Neuronal stem cell (in vitro differentiated cells): ENCODE measurements around the gene PTPRR.

Source experiments
- DNase-seq: peaks from one replicate; pipeline ENCODE4 v3.0.0-alpha.2; 2013; ENCODE audit warnings: low spot score
- H2AFZ ChIP-seq: one replicate; pipeline ENCODE4 v1.6.1; 2013; ENCODE audit warnings: mild to moderate bottlenecking, low read length, inconsistent platforms
- H2AK5ac ChIP-seq: 2 replicates; pipeline ENCODE4 v1.6.1; 2013; ENCODE audit warnings: low read depth, mild to moderate bottlenecking, inconsistent platforms, low read length, moderate library complexity, mixed read lengths
- H2BK120ac ChIP-seq: 2 replicates; pipeline ENCODE4 v1.6.1; 2013; ENCODE audit warnings: low read depth, mild to moderate bottlenecking, inconsistent platforms, low read length, moderate library complexity, mixed read lengths
- H2BK12ac ChIP-seq: one replicate; pipeline ENCODE4 v1.6.1; 2013; ENCODE audit warnings: low read length, inconsistent platforms
- H2BK15ac ChIP-seq: 2 replicates; pipeline ENCODE4 v1.6.1; 2013; ENCODE audit warnings: mild to moderate bottlenecking, low read length, inconsistent platforms, mixed read lengths
- H2BK5ac ChIP-seq: one replicate; pipeline ENCODE4 v1.6.1; 2013; ENCODE audit warnings: inconsistent platforms, mild to moderate bottlenecking, low read length, moderate library complexity
- H3K14ac ChIP-seq: one replicate; pipeline ENCODE4 v1.6.1; 2013; ENCODE audit warnings: low read length, inconsistent platforms
- H3K18ac ChIP-seq: 2 replicates; pipeline ENCODE4 v1.6.1; 2013; ENCODE audit warnings: low read length, inconsistent platforms
- H3K23ac ChIP-seq: 2 replicates; pipeline ENCODE4 v1.6.1; 2013; ENCODE audit warnings: low read depth, mild to moderate bottlenecking, mixed read lengths, low read length, inconsistent platforms; ENCODE audit not compliant: poor library complexity
- H3K27ac ChIP-seq: replicated peaks from 3 replicates; pipeline ENCODE4 v1.5.1; 2013; ENCODE audit warnings: low read length, inconsistent platforms
- H3K27me3 ChIP-seq, 3 experiments: 2 replicates each; pipeline ENCODE4 v1.6.1; 2013; ENCODE audit warnings: low read length in 3 of 3, mild to moderate bottlenecking in 2 of 3, inconsistent platforms in 1 of 3, low read depth in 1 of 3, mixed read lengths in 1 of 3, moderate library complexity in 1 of 3; ENCODE audit not compliant: control insufficient read depth in 3 of 3, insufficient read depth in 3 of 3
- H3K36me3 ChIP-seq, 2 donors: replicated peaks in 1 of 2; 2 replicates each; pipeline ENCODE4 v1.6.1; 2013; ENCODE audit warnings: low read length in 2 of 2; ENCODE audit not compliant: control insufficient read depth in 2 of 2, insufficient read depth in 2 of 2
- H3K4ac ChIP-seq: 2 replicates; pipeline ENCODE4 v1.6.1; 2013; ENCODE audit warnings: inconsistent platforms, mild to moderate bottlenecking, low read length, moderate library complexity
- H3K4me1 ChIP-seq, 2 donors: 1 replicate in 1 of 2; 2 replicates in 1 of 2; pipeline ENCODE4 v1.6.1; 2013; ENCODE audit warnings: low read length in 2 of 2, low read depth in 1 of 2; ENCODE audit not compliant: control insufficient read depth in 2 of 2, insufficient read depth in 1 of 2
- H3K4me2 ChIP-seq: one replicate; pipeline ENCODE4 v1.6.1; 2013; ENCODE audit warnings: mild to moderate bottlenecking, low read length, inconsistent platforms; ENCODE audit not compliant: insufficient read depth, poor library complexity, severe bottlenecking
- H3K4me3 ChIP-seq, 2 donors: 2 replicates each; pipeline ENCODE4 v1.5.1; 2013; ENCODE audit warnings: low read length in 2 of 2, mild to moderate bottlenecking in 2 of 2, inconsistent platforms in 1 of 2, moderate library complexity in 1 of 2
- H3K79me1 ChIP-seq: one replicate; pipeline ENCODE4 v1.6.1; 2013; ENCODE audit warnings: low read depth, mild to moderate bottlenecking, inconsistent platforms, low read length, moderate library complexity
- H3K9ac ChIP-seq: one replicate; pipeline ENCODE4 v1.6.1; 2013; ENCODE audit warnings: mild to moderate bottlenecking, low read depth, low read length, inconsistent platforms; ENCODE audit not compliant: poor library complexity
- H3K9me3 ChIP-seq, 2 donors: replicated peaks in 1 of 2; 2 replicates each; pipeline versions ENCODE3 to v1.6.1; 2013; ENCODE audit warnings: low read length in 2 of 2, mild to moderate bottlenecking in 2 of 2, inconsistent platforms in 1 of 2, low read depth in 1 of 2, mixed read lengths in 1 of 2, moderate library complexity in 1 of 2; ENCODE audit not compliant: control insufficient read depth in 2 of 2, insufficient read depth in 1 of 2
- H4K8ac ChIP-seq: one replicate; pipeline ENCODE4 v1.6.1; 2013; ENCODE audit warnings: low read depth, mild to moderate bottlenecking, inconsistent platforms, low read length, moderate library complexity
- H4K91ac ChIP-seq: one replicate; pipeline ENCODE4 v1.6.1; 2013; ENCODE audit warnings: low read length, low read depth, mild to moderate bottlenecking, inconsistent platforms; ENCODE audit not compliant: poor library complexity
- WGBS, 2 donors: extraction: QIAGEN DNeasy Blood & Tissue Kit; methylation state at CpG; one replicate each; pipeline ENCODE4 v1.1.7; 2013; ENCODE audit warnings: missing lambda C conversion rate in 2 of 2, mixed read lengths in 1 of 2; ENCODE audit not compliant: insufficient read length in 2 of 2, insufficient replicate concordance in 1 of 2; ENCODE audit errors: extremely low coverage in 2 of 2; 5-methylcytosine and 5-hydroxymethylcytosine counted together

PTPRR gene

GRCh38 chr12:70641691-70642090 lies 278.8 kb downstream of the PTPRR start:
- Histone ChIP-seq H3K4me2 (no peak overlapping the region), H3K27me3 (no peaks in the 10 kb centered on the region), H3K36me3 (no peaks in the 10 kb centered on the region), H3K4ac (no peak overlapping the region), H3K4me3 (no peak overlapping the region), H3K14ac (no peak overlapping the region), H3K79me1 (no peaks in the 10 kb centered on the region), H2AFZ (no peak overlapping the region), H3K27ac (no peak overlapping the region), H3K4me1 (peaks cover 2 to 9% of the 10 kb centered on the region in 2 donors), H4K91ac (no peak overlapping the region), H2BK15ac (no peak overlapping the region), H2AK5ac (no peak overlapping the region), H2BK120ac (no peak overlapping the region), H2BK12ac (no peak overlapping the region), H3K18ac (no peak overlapping the region), H2BK5ac (no peak overlapping the region), H3K9me3 (no peaks in the 10 kb centered on the region), H4K8ac (no peak overlapping the region), H3K9ac (no peak overlapping the region), H3K23ac (no peak overlapping the region)
- DNase-seq = no peak
- no CpG with 5 or more reads among the region's 2 CpGs for WGBS, 2 donors

- H2BK15ac ChIP-seq = no peak overlapping the region
- DNase-seq = no peak
- no peak overlapping the region for H2AK5ac ChIP-seq
- no peak overlapping the region for H3K4ac ChIP-seq
- H3K4me3 ChIP-seq = no peak overlapping the region
- WGBS, 2 donors = no CpG with 5 or more reads among the region's 1 CpG
- H3K4me2 ChIP-seq = no peak overlapping the region
- H3K18ac ChIP-seq = no peak overlapping the region
- no peaks in the 10 kb centered on the region for H3K27me3 ChIP-seq
- no peak overlapping the region for H3K9ac ChIP-seq
- H3K36me3 ChIP-seq = no peaks in the 10 kb centered on the region
- H3K79me1 ChIP-seq = no peaks in the 10 kb centered on the region
- H2BK120ac ChIP-seq = no peak overlapping the region
- peaks cover 2 to 5% of the 10 kb centered on the region in 2 donors for H3K4me1 ChIP-seq
- H3K23ac ChIP-seq = no peak overlapping the region
- H3K27ac ChIP-seq = no peak overlapping the region
- no peak overlapping the region for H2BK5ac ChIP-seq
- H4K8ac ChIP-seq = no peak overlapping the region
- H3K9me3 ChIP-seq = no peaks in the 10 kb centered on the region
- H4K91ac ChIP-seq = no peak overlapping the region
- no peak overlapping the region for H2BK12ac ChIP-seq
- no peak overlapping the region for H2AFZ ChIP-seq
- no peak overlapping the region for H3K14ac ChIP-seq
Measured at GRCh38 chr12:70640901-70641300, 279.6 kb downstream of the PTPRR start.

DNA sequence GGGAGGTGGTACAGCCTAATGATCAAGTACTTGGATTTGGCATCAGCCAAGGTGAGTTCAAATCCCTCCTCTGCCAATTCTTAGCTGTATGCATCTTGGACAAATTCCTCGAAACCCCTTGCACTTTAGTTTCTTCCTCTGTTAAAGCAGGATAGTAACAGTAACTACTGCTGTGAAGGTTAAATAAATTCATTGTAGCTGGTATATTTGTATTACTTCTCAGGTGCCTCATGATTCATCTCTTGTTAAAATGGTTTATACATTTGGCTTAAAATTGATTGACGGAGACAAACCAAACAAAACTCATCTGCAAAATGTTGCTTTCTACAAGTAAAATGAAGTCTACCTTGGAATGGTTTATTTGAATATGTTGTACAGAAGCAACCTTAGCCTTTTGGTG lies 281.0 kb downstream of the PTPRR start:
- Histone ChIP-seq H3K27ac (no peak overlapping the region), H2BK5ac (no peak overlapping the region), H3K4me1 (no peaks in the 10 kb centered on the region), H3K9me3 (no peaks in the 10 kb centered on the region), H2BK120ac (no peak overlapping the region), H3K36me3 (no peaks in the 10 kb centered on the region), H3K14ac (no peak overlapping the region), H2AK5ac (no peak overlapping the region), H3K4me2 (no peak overlapping the region), H2BK12ac (no peak overlapping the region), H3K9ac (no peak overlapping the region), H2AFZ (no peak overlapping the region), H4K91ac (no peak overlapping the region), H3K23ac (no peak overlapping the region), H3K18ac (no peak overlapping the region), H4K8ac (no peak overlapping the region), H3K27me3 (no peaks in the 10 kb centered on the region), H3K4me3 (no peak overlapping the region), H3K79me1 (no peaks in the 10 kb centered on the region), H2BK15ac (no peak overlapping the region), H3K4ac (no peak overlapping the region)
- DNase-seq = no peak
- WGBS, 2 donors = no CpG with 5 or more reads among the region's 2 CpGs

DNA sequence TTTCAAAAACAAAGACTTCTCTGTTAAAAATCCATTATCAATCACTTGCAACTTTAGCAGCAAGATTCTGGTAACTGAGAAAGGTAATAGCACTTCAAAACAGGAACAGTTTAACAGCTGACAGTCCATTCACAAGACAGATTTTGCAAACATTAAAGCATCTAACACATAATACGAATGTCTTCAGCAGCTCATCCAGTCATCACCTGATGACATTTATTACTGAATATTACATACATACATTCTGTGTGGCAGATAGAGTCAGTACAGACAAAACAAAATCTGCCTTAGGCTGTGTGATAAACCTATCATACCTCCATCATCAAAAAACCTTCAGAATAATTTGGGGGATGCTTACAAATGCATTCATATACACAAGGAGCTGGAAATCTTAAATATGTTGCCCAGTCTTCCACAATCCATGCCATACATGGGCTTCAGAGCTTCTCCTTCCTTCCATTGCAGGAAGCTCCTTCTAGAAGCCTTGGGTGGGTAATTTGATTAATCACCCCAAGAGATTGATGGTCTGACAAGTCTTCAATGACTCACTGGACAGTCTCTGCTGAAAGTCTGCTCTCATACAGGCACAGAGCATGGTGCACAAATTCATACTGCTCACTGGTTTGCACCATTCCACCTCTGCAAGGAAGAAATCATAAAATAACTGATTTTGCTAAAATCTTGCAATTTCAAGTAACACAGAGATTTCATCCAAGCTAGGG lies 281.7 kb downstream of the PTPRR start:
- Histone ChIP-seq H2BK15ac (no peak overlapping the region), H3K27ac (no peak overlapping the region), H3K9ac (no peak overlapping the region), H3K23ac (no peak overlapping the region), H3K4ac (no peak overlapping the region), H4K8ac (no peak overlapping the region), H2AK5ac (no peak overlapping the region), H2AFZ (no peak overlapping the region), H3K14ac (no peak overlapping the region), H3K18ac (no peak overlapping the region), H3K27me3 (no peaks in the 10 kb centered on the region), H4K91ac (no peak overlapping the region), H3K36me3 (no peaks in the 10 kb centered on the region), H2BK12ac (no peak overlapping the region), H3K9me3 (no peaks in the 10 kb centered on the region), H2BK5ac (no peak overlapping the region), H3K4me2 (no peak overlapping the region), H3K4me3 (no peak overlapping the region), H2BK120ac (no peak overlapping the region), H3K4me1 (no peaks in the 10 kb centered on the region), H3K79me1 (no peaks in the 10 kb centered on the region)
- DNase-seq = no peak
- no CpG with 5 or more reads among the region's 1 CpG for WGBS, 2 donors
